DMS53 treated with DMSO at 0.1 percent for 48 hours (cell line): ENCODE measurements around the gene THBS4.
"Not testable (repeated sequence)": the region's sequence is repeated elsewhere in the genome, so short reads cannot be mapped to it uniquely, and the experiment has no call there.

Experiments used
- DNase-seq: peaks from one replicate; lab custom pipeline; 2025; ENCODE audit not compliant: unreplicated experiment; lab: John Stamatoyannopoulos, UW

The THBS4 gene

DNA sequence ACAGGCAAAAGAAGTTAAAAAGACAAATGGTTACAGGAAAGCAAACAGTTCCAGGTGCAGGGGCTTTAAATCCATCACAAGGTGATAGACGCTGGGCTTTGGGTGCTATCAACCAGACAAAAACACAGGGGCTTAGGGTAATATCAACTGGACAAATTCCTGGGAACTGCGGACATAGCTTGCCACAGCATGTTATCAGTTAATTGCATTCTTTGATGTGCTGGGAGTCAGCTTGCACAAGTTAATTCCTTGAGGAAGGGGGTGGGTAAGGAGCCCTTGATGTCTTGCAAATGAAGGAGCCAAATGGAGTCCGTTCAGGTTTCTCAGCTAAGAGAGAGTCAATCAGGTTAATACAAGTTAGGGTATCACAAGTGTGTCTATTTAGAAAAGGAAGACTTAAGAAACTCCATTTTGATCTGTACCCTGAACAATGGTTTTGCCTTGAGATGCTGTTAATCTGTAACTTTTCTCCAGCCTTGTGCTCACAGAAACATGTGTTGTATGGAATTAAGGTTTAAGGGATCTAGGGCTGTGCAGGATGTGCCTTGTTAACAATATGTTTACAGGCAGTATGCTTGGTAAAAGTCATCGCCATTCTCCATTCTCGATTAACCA lies 76.3 kb downstream of the THBS4 start:
- not testable (repeated sequence) for DNase-seq

- no peak for DNase-seq
Measured at GRCh38 chr5:80114860-80115259, 79.7 kb downstream of the THBS4 start.

- DNase-seq: no peak
Measured at GRCh38 chr5:80116000-80116399, 80.9 kb downstream of the THBS4 start.

GRCh38 chr5:80116465-80116864 lies 81.3 kb downstream of the THBS4 start:
- no peak for DNase-seq

- no peak for DNase-seq
Measured at GRCh38 chr5:80117446-80117845, 82.3 kb downstream of the THBS4 start.

DNA sequence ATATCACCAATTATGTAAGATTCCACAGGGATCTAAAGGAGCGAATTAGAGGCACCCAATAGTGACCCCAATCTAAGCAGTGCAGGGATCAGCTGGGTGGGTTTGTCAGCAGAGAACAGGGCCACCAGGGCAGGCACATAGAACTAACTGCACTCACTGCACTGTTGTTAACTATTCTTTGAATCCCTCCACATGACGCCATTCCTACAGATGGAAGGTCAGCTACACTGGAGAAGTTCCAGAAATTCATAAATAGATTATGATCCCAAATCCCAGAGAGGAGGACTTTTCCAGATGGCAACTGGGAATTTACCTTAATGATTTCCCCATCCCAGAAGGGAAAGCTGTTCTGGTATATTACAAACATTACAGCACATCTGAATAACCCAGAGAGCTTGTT lies 84.2 kb downstream of the THBS4 start:
- DNase-seq: no peak

GRCh38 chr5:80122579-80122978 lies 87.4 kb downstream of the THBS4 start:
- no peak for DNase-seq

DNA sequence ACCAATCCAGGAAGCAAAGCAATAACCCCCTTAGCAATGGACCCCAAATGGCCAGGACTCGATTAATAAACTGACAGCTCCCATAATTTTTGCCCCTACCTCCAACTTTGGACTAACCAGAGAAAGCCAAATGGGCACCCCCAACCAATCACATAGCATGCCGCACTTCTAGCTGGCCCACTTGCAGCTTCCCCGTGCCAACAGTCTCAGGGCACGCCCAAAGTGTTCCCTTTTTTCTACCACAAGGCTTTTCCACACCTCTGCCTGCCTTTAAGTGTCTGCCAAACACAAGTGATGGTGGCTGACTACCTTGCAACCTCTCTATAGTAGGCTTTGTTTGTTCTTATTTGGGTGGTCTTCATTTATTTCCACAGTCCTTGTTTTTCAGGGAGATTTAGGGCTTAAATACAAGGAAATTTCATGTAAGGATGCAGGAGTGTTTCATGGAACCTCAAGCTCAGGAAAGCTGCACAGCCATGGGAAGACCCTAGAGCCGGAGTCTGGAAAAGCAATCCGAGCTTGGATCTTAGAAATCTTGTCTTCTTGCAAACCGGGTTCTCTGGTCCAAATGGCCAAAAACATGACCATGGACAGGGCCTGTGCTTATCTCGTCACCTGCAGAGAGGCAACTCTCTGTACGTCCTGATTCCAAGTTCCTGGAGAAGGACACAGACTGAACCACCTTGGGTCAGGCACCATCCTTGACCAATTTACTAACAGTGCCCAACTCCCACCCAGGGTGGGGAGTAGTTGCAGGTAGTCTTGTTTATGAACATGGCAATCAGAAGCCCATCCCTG lies 89.2 kb downstream of the THBS4 start:
- no peak for DNase-seq

GRCh38 chr5:80125022-80125961 lies 90.1 kb downstream of the THBS4 start:
- DNase-seq: no peak

GRCh38 chr5:80125962-80126480 lies 90.9 kb downstream of the THBS4 start:
- no peak for DNase-seq

GRCh38 chr5:80127116-80127552 lies 92.0 kb downstream of the THBS4 start:
- no peak for DNase-seq

- no peak for DNase-seq
Measured at GRCh38 chr5:80128141-80128540, 93.0 kb downstream of the THBS4 start.

DNA sequence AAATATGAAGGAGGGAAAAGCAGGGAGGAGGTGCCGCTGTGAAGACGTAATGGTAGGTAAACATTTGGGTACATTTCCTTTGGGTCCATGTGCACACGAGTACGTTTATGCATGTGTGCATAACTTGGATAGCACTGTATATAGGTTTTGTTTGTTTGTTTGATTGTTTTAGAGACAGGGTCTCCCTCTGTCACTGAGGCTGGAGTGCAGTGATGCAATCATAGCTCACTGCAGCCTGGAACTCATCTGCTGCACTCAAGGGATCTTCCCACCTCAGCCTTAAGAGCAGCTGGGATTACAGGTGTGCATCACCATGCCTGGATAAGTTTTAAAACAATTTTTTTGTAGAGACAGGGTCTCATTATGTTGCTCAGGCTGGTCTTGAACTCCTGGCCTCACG lies 94.0 kb downstream of the THBS4 start:
- no peak for DNase-seq
